Measurements from ENCODE around the gene CCDC188. TPM values are rescaled to one million over a fixed set of nuclear protein-coding genes. Genes with fewer than 3 reads are reported as not detected.

CCDC188 gene
- total and polyA plus RNA-seq, 9 of the 15 experiments (the other 6 are each of a cell fraction or from before 2014, with no cell fraction given): not detected

DNA sequence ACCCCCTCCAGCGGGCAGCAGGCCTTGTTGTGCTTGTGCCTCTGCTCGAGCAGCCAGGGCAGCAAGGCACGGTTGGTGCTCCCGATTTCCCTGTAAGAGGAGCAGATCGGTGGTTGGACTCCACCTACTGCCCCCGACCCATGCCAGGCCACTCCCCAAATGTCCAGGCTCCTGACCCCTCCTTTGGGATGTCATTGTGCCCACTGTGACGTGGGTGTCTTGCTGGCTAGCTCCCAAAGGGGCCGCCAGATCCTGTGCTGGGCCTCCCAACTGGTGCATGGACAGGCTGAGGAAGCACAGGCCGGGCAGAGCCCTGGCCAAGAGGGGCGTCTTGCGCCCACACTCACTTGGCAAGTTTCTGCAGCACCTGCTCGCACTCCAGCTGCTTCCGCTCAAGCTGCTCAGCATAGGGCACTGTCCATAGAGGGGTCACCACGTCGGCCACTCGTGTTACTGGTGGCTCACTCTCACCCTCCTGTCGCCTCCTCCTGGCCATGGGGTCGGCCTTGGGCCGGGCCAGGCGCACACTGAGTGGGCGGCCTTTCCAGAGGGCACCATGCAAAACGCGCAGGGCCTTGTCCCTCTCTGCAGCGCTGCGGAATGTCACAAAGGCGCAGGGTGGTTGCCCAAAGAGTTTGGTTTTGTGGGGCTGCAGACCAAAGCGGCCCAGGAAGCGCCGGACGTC is 35.0 kb downstream of the CCDC188 start, which contains the start of gene RANBP1 (continued):
- TF ChIP-seq CCNT2 (IDR thresholded peaks at IDR 0.05; ENCODE audit: borderline replicate concordance, extremely low read depth, insufficient read length, low read depth, low read length) (no peak), ZNF77 (CRISPR knock-in tag; IDR thresholded peaks at IDR 0.05) (no peak), NRF1 (conservative IDR thresholded peaks at IDR 0.05 in 1 of 2, IDR thresholded peaks at IDR 0.05 in 1 of 2) (peak in 1 of 2 experiments; percentile 33; a peak in 2 of 4 replicates), POLR2G (IDR thresholded peaks at IDR 0.05; ENCODE audit: low read depth, low read length) (peak; percentile 82), BHLHE40 (IDR thresholded peaks at IDR 0.05; ENCODE audit: low read length) (peak; percentile 31), YBX1 (IDR thresholded peaks at IDR 0.05) (no peak), TAF1 (IDR thresholded peaks at IDR 0.05; ENCODE audit: control insufficient read depth, extremely low read depth, insufficient read depth, low read length, severe bottlenecking) (no peak), BMI1 (IDR thresholded peaks at IDR 0.05; ENCODE audit: low read length) (no peak), STAT5A (IDR thresholded peaks at IDR 0.05; ENCODE audit: borderline replicate concordance, low read length) (peak; percentile 10; the same call in 1 of the 2 replicates), ETS2 (tag; IDR thresholded peaks at IDR 0.05; ENCODE audit: borderline replicate concordance, poor library complexity, severe bottlenecking) (no peak), CXXC5 (CRISPR knock-in tag; IDR thresholded peaks at IDR 0.05) (peak; percentile 23), TAF15 (IDR thresholded peaks at IDR 0.05; ENCODE audit: low read depth, low read length) (peak; percentile 33; the same call in 1 of the 2 replicates), ZNF76 (CRISPR knock-in tag; IDR thresholded peaks at IDR 0.05; ENCODE audit: borderline replicate concordance) (no peak)
- TF ChIP-seq, protein P1, sequence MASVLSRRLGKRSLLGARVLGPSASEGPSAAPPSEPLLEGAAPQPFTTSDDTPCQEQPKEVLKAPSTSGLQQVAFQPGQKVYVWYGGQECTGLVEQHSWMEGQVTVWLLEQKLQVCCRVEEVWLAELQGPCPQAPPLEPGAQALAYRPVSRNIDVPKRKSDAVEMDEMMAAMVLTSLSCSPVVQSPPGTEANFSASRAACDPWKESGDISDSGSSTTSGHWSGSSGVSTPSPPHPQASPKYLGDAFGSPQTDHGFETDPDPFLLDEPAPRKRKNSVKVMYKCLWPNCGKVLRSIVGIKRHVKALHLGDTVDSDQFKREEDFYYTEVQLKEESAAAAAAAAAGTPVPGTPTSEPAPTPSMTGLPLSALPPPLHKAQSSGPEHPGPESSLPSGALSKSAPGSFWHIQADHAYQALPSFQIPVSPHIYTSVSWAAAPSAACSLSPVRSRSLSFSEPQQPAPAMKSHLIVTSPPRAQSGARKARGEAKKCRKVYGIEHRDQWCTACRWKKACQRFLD (CRISPR knock-in tag; IDR thresholded peaks at IDR 0.05): no peak
- TF ChIP-seq, protein P2, sequence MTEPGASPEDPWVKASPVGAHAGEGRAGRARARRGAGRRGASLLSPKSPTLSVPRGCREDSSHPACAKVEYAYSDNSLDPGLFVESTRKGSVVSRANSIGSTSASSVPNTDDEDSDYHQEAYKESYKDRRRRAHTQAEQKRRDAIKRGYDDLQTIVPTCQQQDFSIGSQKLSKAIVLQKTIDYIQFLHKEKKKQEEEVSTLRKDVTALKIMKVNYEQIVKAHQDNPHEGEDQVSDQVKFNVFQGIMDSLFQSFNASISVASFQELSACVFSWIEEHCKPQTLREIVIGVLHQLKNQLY (CRISPR knock-in tag; conservative IDR thresholded peaks at IDR 0.05): peak; percentile 85 to 86; a peak in 2 of 4 replicates
- TF ChIP-seq, protein P3, sequence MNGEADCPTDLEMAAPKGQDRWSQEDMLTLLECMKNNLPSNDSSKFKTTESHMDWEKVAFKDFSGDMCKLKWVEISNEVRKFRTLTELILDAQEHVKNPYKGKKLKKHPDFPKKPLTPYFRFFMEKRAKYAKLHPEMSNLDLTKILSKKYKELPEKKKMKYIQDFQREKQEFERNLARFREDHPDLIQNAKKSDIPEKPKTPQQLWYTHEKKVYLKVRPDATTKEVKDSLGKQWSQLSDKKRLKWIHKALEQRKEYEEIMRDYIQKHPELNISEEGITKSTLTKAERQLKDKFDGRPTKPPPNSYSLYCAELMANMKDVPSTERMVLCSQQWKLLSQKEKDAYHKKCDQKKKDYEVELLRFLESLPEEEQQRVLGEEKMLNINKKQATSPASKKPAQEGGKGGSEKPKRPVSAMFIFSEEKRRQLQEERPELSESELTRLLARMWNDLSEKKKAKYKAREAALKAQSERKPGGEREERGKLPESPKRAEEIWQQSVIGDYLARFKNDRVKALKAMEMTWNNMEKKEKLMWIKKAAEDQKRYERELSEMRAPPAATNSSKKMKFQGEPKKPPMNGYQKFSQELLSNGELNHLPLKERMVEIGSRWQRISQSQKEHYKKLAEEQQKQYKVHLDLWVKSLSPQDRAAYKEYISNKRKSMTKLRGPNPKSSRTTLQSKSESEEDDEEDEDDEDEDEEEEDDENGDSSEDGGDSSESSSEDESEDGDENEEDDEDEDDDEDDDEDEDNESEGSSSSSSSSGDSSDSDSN (IDR thresholded peaks at IDR 0.05; ENCODE audit: borderline replicate concordance in 1 of 2, low read depth in 2 of 2, low read length in 2 of 2): no peak
- TF ChIP-seq, protein P4, sequence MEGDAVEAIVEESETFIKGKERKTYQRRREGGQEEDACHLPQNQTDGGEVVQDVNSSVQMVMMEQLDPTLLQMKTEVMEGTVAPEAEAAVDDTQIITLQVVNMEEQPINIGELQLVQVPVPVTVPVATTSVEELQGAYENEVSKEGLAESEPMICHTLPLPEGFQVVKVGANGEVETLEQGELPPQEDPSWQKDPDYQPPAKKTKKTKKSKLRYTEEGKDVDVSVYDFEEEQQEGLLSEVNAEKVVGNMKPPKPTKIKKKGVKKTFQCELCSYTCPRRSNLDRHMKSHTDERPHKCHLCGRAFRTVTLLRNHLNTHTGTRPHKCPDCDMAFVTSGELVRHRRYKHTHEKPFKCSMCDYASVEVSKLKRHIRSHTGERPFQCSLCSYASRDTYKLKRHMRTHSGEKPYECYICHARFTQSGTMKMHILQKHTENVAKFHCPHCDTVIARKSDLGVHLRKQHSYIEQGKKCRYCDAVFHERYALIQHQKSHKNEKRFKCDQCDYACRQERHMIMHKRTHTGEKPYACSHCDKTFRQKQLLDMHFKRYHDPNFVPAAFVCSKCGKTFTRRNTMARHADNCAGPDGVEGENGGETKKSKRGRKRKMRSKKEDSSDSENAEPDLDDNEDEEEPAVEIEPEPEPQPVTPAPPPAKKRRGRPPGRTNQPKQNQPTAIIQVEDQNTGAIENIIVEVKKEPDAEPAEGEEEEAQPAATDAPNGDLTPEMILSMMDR (IDR thresholded peaks at IDR 0.05 in 2 of 3, conservative IDR thresholded peaks at IDR 0.05 in 1 of 3; ENCODE audit: insufficient read depth in 2 of 3, low read depth in 1 of 3, low read length in 3 of 3): peak; percentile 15 to 59 (median 39); a peak in 5 of 6 replicates
- TF ChIP-seq, protein P5, sequence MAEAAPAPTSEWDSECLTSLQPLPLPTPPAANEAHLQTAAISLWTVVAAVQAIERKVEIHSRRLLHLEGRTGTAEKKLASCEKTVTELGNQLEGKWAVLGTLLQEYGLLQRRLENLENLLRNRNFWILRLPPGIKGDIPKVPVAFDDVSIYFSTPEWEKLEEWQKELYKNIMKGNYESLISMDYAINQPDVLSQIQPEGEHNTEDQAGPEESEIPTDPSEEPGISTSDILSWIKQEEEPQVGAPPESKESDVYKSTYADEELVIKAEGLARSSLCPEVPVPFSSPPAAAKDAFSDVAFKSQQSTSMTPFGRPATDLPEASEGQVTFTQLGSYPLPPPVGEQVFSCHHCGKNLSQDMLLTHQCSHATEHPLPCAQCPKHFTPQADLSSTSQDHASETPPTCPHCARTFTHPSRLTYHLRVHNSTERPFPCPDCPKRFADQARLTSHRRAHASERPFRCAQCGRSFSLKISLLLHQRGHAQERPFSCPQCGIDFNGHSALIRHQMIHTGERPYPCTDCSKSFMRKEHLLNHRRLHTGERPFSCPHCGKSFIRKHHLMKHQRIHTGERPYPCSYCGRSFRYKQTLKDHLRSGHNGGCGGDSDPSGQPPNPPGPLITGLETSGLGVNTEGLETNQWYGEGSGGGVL (CRISPR knock-in tag; IDR thresholded peaks at IDR 0.05): no peak
